Measurements from ENCODE around the gene CNTN4. TPM values are rescaled to one million over a fixed set of nuclear protein-coding genes. Genes with fewer than 3 reads are reported as not detected.

CNTN4 gene
- total RNA-seq, 1 donor from 2014 or later, result not detected

GRCh38 chr3:2826453-2826852 lies 727.8 kb downstream of the CNTN4 start:
- no peak for DNase-seq (ENCODE audit: low read depth)
- Mint-ChIP-seq H3K9me3 (ENCODE audit: unreplicated experiment) (peaks cover 2% of the 10 kb centered on the region), H3K4me3 (ENCODE audit: unreplicated experiment) (no peak overlapping the region), H3K36me3 (ENCODE audit: low read depth, unreplicated experiment) (no peaks in the 10 kb centered on the region), H3K27ac (ENCODE audit: unreplicated experiment) (no peak overlapping the region), H3K4me1 (ENCODE audit: low read depth, unreplicated experiment) (no peaks in the 10 kb centered on the region), H3K27me3 (ENCODE audit: low read depth, unreplicated experiment) (no peaks in the 10 kb centered on the region)
- H3K27ac ChIP-seq (ENCODE audit: low read depth, low read length), result no peak overlapping the region
- no peaks in the 10 kb centered on the region for H4K20me1 ChIP-seq (ENCODE audit: insufficient read depth, low read length)
- no peak for FAIRE-seq
- no peak overlapping the region for H3K9ac ChIP-seq (ENCODE audit: low read length)
- H3K4me2 ChIP-seq (ENCODE audit: low read length), result no peak overlapping the region
- TF ChIP-seq EZH2 (IDR thresholded peaks at IDR 0.05; ENCODE audit: insufficient read depth, low read length) (no peak), CTCF (IDR thresholded peaks at IDR 0.05; ENCODE audit: insufficient read depth, low read depth, low read length) (no peak)
- H3K4me3 ChIP-seq (ENCODE audit: insufficient read depth, low read depth, low read length), result no peak overlapping the region
- no peak overlapping the region for H2AFZ ChIP-seq (ENCODE audit: low read depth, low read length)
- no peaks in the 10 kb centered on the region for H3K9me3 ChIP-seq (ENCODE audit: insufficient read depth, low read depth, low read length)
- H3K36me3 ChIP-seq (ENCODE audit: insufficient read depth, low read length), result no peaks in the 10 kb centered on the region
- no peaks in the 10 kb centered on the region for H3K79me2 ChIP-seq (ENCODE audit: insufficient read depth, low read length)
- H3K4me1 ChIP-seq (ENCODE audit: insufficient read depth, low read length), result no peaks in the 10 kb centered on the region
- no peaks in the 10 kb centered on the region for H3K27me3 ChIP-seq (ENCODE audit: insufficient read depth, low read length)

- H3K9ac ChIP-seq (ENCODE audit: low read length), result no peak overlapping the region
- H3K4me1 Mint-ChIP-seq (ENCODE audit: low read depth, unreplicated experiment), result no peaks in the 10 kb centered on the region
- H3K27ac Mint-ChIP-seq (ENCODE audit: unreplicated experiment), result no peak overlapping the region
- no peak for FAIRE-seq
- no peak overlapping the region for H3K4me3 ChIP-seq (ENCODE audit: insufficient read depth, low read depth, low read length)
- peaks cover 2% of the 10 kb centered on the region for H3K9me3 ChIP-seq (ENCODE audit: insufficient read depth, low read depth, low read length)
- no peaks in the 10 kb centered on the region for H3K4me1 ChIP-seq (ENCODE audit: insufficient read depth, low read length)
- TF ChIP-seq CTCF (IDR thresholded peaks at IDR 0.05; ENCODE audit: insufficient read depth, low read depth, low read length), result no peak
- TF ChIP-seq EZH2 (IDR thresholded peaks at IDR 0.05; ENCODE audit: insufficient read depth, low read length), result no peak
- H3K36me3 Mint-ChIP-seq (ENCODE audit: low read depth, unreplicated experiment), result no peaks in the 10 kb centered on the region
- no peaks in the 10 kb centered on the region for H3K36me3 ChIP-seq (ENCODE audit: insufficient read depth, low read length)
- H3K4me3 Mint-ChIP-seq (ENCODE audit: unreplicated experiment), result no peak overlapping the region
- no peak for DNase-seq (ENCODE audit: low read depth)
- no peaks in the 10 kb centered on the region for H3K27me3 Mint-ChIP-seq (ENCODE audit: low read depth, unreplicated experiment)
- H3K79me2 ChIP-seq (ENCODE audit: insufficient read depth, low read length), result no peaks in the 10 kb centered on the region
- no peak overlapping the region for H2AFZ ChIP-seq (ENCODE audit: low read depth, low read length)
- H3K4me2 ChIP-seq (ENCODE audit: low read length), result no peak overlapping the region
- H3K27ac ChIP-seq (ENCODE audit: low read depth, low read length), result no peak overlapping the region
- peaks cover 5% of the 10 kb centered on the region for H3K9me3 Mint-ChIP-seq (ENCODE audit: unreplicated experiment)
- H4K20me1 ChIP-seq (ENCODE audit: insufficient read depth, low read length), result no peaks in the 10 kb centered on the region
- H3K27me3 ChIP-seq (ENCODE audit: insufficient read depth, low read length), result no peaks in the 10 kb centered on the region
These were observed 738.6 kb downstream of the CNTN4 start for GRCh38 chr3:2837239-2837638.

GRCh38 chr3:2837910-2838309 lies 739.2 kb downstream of the CNTN4 start:
- no peaks in the 10 kb centered on the region for H3K9me3 ChIP-seq (ENCODE audit: insufficient read depth, low read depth, low read length)
- no peaks in the 10 kb centered on the region for H3K79me2 ChIP-seq (ENCODE audit: insufficient read depth, low read length)
- Mint-ChIP-seq H3K36me3 (ENCODE audit: low read depth, unreplicated experiment) (no peaks in the 10 kb centered on the region), H3K9me3 (ENCODE audit: unreplicated experiment) (peaks cover 4% of the 10 kb centered on the region), H3K27me3 (ENCODE audit: low read depth, unreplicated experiment) (no peaks in the 10 kb centered on the region), H3K27ac (ENCODE audit: unreplicated experiment) (no peak overlapping the region), H3K4me1 (ENCODE audit: low read depth, unreplicated experiment) (no peaks in the 10 kb centered on the region), H3K4me3 (ENCODE audit: unreplicated experiment) (no peak overlapping the region)
- no peak overlapping the region for H2AFZ ChIP-seq (ENCODE audit: low read depth, low read length)
- H3K27me3 ChIP-seq (ENCODE audit: insufficient read depth, low read length), result no peaks in the 10 kb centered on the region
- no peak overlapping the region for H3K27ac ChIP-seq (ENCODE audit: low read depth, low read length)
- no peaks in the 10 kb centered on the region for H3K4me1 ChIP-seq (ENCODE audit: insufficient read depth, low read length)
- H4K20me1 ChIP-seq (ENCODE audit: insufficient read depth, low read length), result no peaks in the 10 kb centered on the region
- no peak overlapping the region for H3K4me3 ChIP-seq (ENCODE audit: insufficient read depth, low read depth, low read length)
- no peak overlapping the region for H3K9ac ChIP-seq (ENCODE audit: low read length)
- no peak for TF ChIP-seq EZH2 (IDR thresholded peaks at IDR 0.05; ENCODE audit: insufficient read depth, low read length)
- TF ChIP-seq CTCF (IDR thresholded peaks at IDR 0.05; ENCODE audit: insufficient read depth, low read depth, low read length), result no peak
- H3K36me3 ChIP-seq (ENCODE audit: insufficient read depth, low read length), result no peaks in the 10 kb centered on the region
- H3K4me2 ChIP-seq (ENCODE audit: low read length), result no peak overlapping the region
- DNase-seq (ENCODE audit: low read depth), result no peak
- FAIRE-seq, result no peak
